Measurements from ENCODE around the gene KLF4. TPM values are rescaled to one million over a fixed set of nuclear protein-coding genes. Genes with fewer than 3 reads are reported as not detected.

The KLF4 gene
- 11.6 to 17.8 TPM (median 13.9 TPM) in 5 replicates for total RNA-seq (2022; extraction: Qiagen RNA extraction; ENCODE audit: low read depth)

DNA sequence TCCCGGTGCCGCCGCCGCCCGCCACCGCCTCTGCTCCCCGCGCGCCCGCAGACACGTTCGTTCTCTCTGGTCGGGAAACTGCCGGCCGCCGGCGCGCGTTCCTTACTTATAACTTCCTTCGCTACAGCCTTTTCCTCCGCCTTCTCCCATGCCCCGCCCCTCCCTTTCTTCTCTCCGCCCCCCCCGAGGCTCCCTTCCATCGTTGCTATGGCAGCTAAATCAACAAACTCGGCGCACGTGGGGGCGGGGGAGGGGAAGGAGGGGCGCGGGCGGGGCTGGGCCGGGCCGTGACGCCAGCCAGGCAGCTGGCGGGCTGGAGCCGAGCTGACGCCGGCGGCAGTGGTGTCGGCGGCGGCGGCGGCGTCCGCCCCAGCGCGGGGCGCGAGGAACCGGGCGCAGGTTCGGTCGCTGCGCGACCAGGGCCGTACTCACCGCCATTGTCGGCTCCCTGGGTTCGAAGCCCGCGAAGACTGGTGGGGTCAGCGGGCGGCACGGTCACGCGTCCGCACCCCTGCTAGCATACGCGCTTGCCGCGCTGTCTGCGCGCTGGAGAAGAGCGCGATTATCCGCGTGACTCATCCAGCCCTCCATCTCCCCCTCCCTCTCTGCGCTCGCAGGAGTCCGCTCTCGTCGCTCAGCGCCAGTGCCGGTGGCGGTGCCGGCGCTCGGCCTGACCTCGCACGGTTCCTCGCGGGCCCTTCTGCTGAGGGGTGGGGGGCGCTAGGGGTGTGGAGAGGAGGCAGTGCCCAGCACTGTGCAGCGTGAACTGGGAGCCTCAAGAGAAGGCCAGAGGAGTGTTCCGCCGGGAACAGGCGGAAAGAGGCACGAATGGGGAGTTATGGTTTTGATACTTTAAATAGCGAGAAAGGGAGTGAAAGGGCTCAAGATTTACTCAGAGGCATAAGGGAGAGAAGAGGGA is at the start of gene KLF4:
Gene KLF4, minus strand, starts transcription at position 83 of the 919 bp plus-strand sequence. CDS start 597 bp downstream, outside the sequence.

Other genes with a start within 250 kb of the KLF4 start
- gene RAD23B, start 206.5 kb downstream of the KLF4 start, total RNA-seq (2022; extraction: Qiagen RNA extraction; ENCODE audit: low read depth): 98.2 to 131 TPM (median 122 TPM) in 5 replicates

All from A549 treated with DMSO at 1 μM for 4 hours (cell line).